ENCODE data around the gene NUDCD3.

The NUDCD3 gene

GRCh38 chr7:44396931-44397545 is 93.4 kb downstream of the NUDCD3 start:
- DNase-seq = peak; percentile 38

GRCh38 chr7:44396496-44396895 is 94.0 kb downstream of the NUDCD3 start:
- peak; percentile 15 for DNase-seq

- no peak for DNase-seq
Observed at GRCh38 chr7:44395067-44395466, 95.4 kb downstream of the NUDCD3 start.

GRCh38 chr7:44394636-44395035 is 95.8 kb downstream of the NUDCD3 start:
- peak; percentile 3 for DNase-seq

GRCh38 chr7:44394112-44394447 is 96.4 kb downstream of the NUDCD3 start:
- peak; percentile 20 for DNase-seq

- DNase-seq = peak; percentile 37
Observed at GRCh38 chr7:44393238-44394111, 97.0 kb downstream of the NUDCD3 start.

- DNase-seq = no peak
Observed at GRCh38 chr7:44392618-44393010, 97.8 kb downstream of the NUDCD3 start.

- DNase-seq = peak; percentile 46
Observed at GRCh38 chr7:44391746-44392617, 98.5 kb downstream of the NUDCD3 start.

GRCh38 chr7:44391171-44391570 is 99.3 kb downstream of the NUDCD3 start:
- DNase-seq = peak; percentile 19

GRCh38 chr7:44390701-44391100 is 99.8 kb downstream of the NUDCD3 start:
- peak; percentile 18 for DNase-seq

GRCh38 chr7:44388089-44388970 is 102.1 kb downstream of the NUDCD3 start:
- DNase-seq = peak; percentile 32

GRCh38 chr7:44387389-44387788 is 103.1 kb downstream of the NUDCD3 start:
- DNase-seq = no peak

- DNase-seq = peak; percentile 37
Observed at GRCh38 chr7:44386139-44386913, 104.1 kb downstream of the NUDCD3 start.

- peak; percentile 38 for DNase-seq
Observed at GRCh38 chr7:44385434-44386138, 104.9 kb downstream of the NUDCD3 start.

- DNase-seq = peak; percentile 43
Observed at GRCh38 chr7:44384586-44385433, 105.6 kb downstream of the NUDCD3 start.

GRCh38 chr7:44383566-44383965 is 106.9 kb downstream of the NUDCD3 start:
- peak; percentile 44 for DNase-seq

- peak; percentile 47 for DNase-seq
Observed at GRCh38 chr7:44382459-44383265, 107.8 kb downstream of the NUDCD3 start.

- peak; percentile 50 for DNase-seq
Observed at GRCh38 chr7:44381494-44382220, 108.8 kb downstream of the NUDCD3 start.
